Measurements from ENCODE around the gene MPZL1. TPM values are rescaled to one million over a fixed set of nuclear protein-coding genes. Genes with fewer than 3 reads are reported as not detected.
A peak's percentile ranks its signal among the peaks of the same experiment; 100 is the strongest.
"Not testable (repeated sequence)": the region's sequence is repeated elsewhere in the genome, so short reads cannot be mapped to it uniquely, and the experiment has no call there.

Gene MPZL1
- total RNA-seq, 1 experiment from 2014 or later: 76.5 TPM

DNA sequence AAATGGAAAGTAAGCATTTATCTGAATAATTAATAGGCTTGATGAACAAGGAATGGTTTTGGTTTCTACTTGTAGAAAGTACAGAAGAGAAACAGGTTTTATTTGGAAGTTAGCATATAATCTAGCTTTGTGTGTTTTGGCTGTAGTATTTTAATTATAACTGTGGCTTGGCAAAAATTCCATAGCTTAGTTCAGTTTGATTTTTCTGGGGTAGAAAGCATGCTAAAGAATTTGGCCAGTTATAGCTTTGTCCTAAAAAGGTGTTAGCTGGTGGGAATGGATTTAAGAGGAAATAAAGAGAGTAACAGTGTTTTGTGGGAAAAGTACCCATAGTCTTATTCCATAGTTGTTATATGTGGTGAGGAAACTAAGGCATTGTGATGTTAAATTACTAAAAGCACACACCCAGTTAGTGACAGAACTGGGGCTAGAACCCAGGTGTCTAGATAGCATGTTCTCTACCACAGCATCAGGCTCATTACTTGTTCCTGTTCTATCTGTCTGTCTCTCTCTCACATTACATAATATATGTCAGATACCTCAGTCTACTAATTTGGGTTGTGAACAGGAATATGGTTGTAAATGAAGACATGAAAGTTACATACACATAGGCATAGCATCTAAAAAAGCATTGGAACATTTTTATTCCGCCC is 55.0 kb downstream of the MPZL1 start:
- no peak for DNase-seq (ENCODE audit: low spot score)

DNA sequence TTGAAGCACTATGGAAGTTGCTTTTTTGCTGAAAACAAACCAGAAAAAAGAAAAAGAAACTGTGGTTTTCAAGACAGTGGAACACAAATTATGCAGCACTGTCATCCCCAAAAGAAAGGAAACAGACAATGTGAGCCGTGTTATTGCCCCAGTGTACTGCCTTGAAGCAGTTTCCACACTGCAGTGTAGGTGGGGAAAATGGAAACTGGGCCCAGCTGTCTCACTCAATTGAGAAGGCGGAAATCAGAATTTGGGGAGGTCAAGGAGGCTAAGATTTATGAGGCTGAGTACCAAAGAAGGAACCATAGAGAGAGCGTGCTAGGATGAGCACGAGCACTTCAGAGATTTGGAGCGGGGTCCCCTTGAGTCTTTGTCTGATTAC is 55.5 kb downstream of the MPZL1 start:
- no peak for DNase-seq (ENCODE audit: low spot score)

DNA sequence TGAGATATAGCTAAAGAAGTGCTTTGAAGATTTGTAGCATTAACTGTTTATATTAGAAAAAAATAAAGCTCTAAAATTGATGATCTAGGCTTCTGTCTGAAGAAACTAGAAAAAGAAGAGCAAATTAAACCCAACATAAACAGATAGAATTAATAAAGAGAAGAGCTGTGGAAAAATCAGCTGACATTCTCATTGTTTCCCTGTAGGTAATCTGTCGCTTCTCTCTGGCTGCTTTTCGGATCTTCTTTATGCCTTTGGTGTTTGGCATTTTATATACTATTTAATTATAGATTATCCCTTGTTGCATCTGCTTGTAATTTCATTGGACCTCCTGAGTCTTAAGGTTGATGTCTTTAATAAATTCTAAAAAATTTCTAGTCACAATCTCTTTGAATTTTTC is 59.8 kb downstream of the MPZL1 start:
- no peak for DNase-seq (ENCODE audit: low spot score)

DNA sequence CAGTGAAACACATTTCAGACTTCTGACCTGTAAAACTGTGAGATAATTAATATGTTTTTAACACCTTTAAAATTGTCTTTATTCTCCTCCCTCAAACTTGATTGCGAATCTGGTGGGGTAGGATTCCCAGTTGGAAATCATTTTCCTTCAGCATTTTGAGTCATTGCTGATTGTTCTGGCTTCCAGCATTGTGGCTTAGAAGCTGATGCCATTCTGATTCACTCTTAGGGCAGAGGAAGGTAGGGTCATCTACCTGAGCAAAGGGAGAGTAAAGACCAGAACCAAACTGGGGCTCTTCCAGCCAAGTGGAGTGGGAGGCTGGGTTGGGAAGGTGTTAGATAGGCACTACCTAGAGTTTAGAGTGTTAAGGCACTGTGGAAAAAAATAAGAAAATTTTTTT is 61.2 kb downstream of the MPZL1 start:
- no peak for DNase-seq (ENCODE audit: low spot score)

DNA sequence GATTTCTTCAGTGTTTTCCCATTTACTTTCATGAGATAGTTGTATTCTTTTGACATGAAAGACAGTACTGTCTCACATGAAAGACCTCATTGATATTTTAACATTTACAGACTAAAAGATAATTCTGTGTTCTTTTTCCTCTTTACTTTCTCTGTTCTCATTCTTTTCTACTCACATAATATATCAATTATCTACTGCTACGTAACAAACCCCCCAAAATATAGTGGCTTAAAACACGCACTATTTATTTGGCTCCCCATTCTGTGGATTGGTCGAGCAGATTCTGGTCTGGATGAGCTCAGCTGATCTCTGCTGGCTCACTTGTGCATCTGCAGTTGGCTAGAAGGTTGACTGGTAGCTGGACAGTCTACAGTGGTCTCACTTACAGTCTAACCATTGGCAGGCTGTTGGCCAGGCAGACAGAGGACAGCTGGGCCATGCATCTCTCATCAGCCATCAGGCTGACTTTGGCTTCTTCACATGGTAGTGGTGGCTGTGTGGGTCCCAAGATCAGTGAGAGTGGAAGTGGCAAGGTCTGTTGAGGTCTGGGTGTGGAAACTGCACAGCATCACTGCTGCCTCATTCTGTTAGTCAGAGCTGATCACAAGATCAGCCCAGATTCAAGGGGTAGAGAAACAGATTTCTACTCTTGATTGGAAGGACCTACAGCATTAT is 63.2 kb downstream of the MPZL1 start:
- DNase-seq (ENCODE audit: low spot score): no peak

DNA sequence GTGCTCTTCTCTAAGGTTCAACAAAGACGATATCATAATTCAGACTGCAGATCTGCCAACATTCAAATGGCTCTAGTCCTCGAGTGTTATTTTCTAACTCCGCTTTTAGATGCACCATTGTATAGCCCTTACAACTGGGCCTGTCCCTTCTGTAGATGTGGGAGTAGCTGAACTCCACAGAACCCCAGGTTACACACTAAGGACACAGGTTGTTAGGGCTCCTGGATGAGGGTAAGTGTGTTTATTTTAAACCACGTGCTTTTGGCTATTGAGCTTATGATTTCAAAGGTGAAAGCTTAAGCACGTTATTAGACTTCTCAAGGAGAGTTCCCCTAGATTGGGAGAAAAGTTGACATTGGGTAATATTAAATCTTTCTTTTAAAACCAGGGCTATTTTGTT is 64.7 kb downstream of the MPZL1 start:
- no peak for DNase-seq (ENCODE audit: low spot score)

DNA sequence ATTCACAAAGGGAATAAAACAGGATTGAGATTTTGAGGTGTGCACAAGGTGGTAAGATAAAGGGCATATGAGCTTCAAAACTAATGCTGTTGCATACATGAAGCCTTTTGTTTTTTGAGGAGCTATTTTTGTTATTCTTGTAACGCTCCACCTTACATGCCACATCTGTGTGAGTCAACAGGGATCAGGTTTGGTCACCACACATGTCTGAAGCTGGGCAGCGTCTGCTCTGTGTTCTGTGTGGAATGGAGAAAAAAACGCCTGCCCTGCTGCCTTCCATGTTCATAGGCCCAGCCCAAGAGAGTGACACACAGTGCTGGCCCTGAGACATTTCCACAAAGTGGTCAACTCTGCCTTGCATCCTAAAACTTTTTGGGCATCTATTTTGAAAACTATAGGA is 67.7 kb downstream of the MPZL1 start:
- no peak for DNase-seq (ENCODE audit: low spot score)

DNA sequence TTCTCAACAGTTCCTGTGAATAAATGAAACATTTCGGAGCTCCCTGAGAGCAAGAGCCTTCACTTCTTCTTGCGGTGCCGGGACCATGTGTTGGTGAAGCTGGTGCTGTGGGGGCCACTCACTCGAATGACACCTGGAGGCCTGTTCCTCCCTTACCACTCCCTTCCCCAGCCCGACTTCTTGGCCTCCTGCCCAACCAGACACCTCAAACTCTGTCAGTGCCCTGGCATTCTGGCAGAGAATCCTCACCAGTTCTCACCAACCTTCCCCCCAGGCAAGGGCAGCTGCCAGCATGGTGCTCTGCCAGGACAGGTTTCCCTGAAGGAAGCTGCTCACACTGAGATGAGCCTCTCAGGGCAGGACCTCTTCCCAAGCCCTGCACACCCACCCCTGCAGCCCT is 68.3 kb downstream of the MPZL1 start:
- no peak for DNase-seq (ENCODE audit: low spot score)

DNA sequence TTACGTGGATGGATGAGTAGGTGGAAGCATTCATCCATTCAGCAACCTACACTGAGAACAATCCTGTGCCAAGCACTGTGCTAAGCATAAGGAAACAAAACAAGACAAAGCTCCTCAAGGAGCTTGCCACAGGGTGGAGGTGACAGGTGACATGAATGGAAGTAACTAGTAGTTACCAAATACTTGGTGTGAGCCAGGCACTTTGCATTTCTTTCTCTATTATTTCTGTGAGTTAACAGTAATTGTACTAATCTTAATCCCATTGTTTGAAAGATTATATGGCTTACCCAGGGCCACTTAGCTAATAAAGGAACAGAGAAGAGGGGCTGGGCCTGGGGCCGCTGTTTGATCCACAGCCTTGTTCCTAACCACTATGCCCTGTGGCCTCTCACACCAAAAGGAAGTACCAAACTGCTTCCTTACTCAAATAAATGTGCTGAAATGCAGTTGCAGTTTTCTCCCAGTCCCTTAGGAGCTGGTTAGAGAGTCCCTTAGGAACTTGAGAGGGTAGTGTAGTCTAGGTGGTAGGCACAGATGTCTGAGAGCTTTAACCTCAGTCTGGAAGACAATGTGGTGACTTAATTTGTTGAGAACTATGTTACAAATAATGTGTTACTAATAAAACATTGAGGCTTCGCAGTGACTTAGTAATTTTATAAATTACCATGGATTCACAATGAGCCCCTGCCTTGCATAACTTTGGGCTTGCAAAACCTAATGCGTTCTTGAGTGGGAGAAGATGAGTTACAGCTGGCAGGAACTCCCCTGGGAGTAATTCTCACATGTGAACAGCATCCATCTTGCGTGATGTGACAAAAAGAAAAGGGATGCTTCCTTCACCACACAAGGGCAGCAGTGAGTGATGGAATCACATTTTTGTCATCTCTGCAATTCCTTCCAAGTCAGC is 69.8 kb downstream of the MPZL1 start:
- no peak for DNase-seq (ENCODE audit: low spot score)

DNA sequence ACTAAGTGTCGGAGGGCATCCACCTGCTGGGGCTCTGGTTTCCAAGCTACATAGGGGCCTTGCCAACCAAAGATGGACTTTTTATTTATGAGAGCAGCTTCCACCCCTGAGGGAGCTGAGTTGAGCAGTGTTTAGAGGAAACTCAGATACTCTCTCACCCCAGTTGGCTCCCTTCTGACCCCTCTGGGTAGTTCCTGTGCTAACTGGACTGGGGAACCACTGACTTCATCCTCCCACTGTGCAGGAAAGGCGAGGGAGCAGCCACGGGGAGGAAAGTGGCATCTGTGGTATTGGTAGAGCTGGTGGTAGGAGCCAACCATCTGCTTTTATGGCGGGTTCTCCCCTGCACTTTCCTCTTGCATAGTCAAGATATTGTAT is 70.4 kb downstream of the MPZL1 start:
- no peak for DNase-seq (ENCODE audit: low spot score)

DNA sequence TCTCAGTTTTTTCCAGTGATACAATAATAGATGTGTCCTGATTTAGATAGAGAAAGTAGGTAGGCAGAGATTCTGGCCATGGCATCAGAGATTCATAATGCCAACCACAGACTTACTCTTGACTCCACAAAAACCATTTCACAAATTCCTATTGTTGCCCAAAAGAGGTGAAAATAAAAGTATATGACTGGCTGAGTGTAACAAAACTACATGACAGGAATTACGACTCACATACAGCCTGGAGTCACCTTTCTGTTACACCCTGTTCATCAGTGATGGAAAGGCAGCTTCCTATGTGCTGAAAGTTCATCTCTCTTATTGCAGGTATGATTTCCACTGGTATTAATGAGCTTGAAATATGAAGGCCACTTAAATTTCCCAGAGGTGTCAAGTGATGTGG is 72.3 kb downstream of the MPZL1 start:
- no peak for DNase-seq (ENCODE audit: low spot score)

DNA sequence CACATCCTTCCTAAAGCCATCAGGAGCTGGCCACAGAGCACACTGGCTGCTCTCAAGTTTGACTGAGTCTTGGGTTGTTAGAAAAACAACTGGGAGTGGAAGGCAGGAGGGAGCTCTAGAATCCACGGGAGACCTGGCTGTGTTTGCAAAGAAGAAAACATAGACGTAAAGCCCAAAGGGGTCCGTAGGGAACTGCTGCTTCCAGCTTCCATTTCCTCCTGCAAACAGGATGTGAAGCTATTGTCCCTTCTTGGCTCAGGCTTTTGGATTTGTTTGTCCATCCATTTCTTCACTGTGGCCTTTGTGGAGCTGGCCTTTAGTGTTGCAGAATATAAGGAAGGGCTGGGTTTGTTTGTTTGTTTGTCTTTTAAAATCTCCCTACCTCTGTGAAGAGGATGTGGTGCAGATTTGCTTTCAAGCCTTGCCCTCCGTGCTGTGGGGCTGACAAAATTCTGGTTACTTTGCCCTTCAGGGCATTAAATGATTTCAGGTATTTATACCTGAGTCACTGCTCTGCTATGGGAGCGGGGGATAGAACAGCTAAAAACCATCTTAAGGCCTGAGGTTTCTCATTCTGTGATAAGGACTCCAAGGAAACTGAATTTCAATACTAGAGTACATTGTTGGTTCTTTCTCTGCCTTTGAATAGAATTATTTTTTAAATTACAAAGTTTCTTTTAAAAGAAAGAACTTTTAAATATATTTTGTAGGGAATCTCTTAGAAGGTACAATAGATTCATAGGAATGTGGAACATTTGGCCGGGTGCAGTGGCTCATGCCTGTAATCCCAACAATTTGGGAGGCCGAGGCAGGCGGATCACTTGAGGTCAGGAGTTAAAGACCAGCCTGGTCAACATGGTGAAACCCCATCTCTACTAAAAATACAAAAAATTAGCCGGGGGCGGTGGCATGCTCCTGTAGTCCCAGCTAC is 74.3 kb downstream of the MPZL1 start:
- DNase-seq (ENCODE audit: low spot score): no peak

DNA sequence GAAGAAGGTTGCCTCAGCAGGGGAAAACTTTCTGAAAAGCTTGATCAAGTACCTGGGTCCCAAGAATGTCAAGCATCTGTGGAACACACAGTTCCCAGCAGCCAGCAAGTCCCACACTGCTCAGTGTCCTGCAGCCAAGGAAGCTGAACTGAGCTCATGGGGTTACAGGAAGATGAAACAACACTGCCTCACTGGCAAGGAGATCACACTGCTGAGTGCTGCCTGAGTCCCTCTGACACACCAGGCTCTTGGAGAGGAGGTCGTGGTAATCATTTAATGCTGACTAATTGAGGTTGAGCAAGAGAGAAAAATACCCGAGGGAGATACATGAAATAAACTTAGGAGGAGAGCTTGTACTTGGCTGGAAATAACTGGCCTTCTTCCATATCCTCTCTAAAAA is 75.2 kb downstream of the MPZL1 start:
- peak; percentile 95 for DNase-seq (ENCODE audit: low spot score)

DNA sequence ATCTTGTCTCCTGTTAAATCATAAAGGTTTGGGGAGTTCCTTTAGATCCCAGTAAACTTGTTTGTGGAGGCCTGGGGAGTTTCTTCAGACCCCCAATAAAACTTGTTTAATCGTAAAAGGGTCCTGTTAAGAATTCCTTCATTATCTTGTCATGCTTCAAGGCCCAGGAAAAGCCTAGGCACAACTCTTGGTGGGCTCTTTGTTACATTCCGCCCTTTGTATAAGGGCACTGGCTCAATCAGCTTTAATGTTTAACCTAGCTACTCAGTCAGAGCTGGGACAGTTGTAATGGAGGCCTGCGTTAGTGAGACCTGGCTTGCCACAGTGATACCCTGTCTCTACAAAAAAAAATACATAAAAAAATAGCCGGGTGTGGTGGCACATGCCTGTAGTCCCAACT is 77.2 kb downstream of the MPZL1 start:
- DNase-seq (ENCODE audit: low spot score): no peak

DNA sequence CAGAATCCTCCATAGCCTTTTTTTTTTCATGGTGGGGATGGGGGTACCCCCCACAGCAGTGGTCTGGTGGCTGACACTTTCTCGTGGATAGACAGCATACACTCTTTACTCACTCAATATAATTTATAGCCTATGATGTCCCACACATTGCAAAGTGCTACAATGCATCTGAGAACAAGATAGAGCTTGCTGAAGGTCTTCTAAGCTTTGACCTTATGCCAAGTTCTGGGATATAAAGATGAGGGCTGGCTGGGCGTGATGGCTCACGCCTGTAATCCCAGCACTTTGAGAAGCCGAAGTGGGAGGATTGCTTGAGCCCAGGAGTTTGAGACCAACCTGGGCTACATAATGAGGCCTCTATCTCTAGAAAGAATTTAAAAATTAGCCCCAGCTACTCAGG is 78.0 kb downstream of the MPZL1 start:
- DNase-seq (ENCODE audit: low spot score): no peak

DNA sequence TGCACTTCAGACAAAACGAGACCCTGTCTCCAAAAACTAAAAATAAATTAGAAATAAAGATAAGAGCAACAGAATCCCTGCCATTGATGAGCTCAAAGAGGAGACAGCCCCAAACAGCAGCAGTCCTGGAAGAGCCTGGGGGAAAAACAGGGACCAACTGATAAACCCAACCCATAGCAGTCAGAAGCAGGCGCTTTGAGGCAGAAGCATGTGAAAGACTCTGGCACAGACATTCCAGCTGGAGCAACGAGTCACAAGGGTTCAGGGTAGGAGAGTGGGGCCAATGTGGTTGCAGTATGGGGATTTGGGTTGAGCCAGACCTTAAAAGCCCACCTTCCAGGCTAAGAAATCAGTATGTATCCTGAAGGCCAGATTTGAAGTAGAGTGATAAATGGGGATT is 78.5 kb downstream of the MPZL1 start:
- DNase-seq (ENCODE audit: low spot score): no peak

DNA sequence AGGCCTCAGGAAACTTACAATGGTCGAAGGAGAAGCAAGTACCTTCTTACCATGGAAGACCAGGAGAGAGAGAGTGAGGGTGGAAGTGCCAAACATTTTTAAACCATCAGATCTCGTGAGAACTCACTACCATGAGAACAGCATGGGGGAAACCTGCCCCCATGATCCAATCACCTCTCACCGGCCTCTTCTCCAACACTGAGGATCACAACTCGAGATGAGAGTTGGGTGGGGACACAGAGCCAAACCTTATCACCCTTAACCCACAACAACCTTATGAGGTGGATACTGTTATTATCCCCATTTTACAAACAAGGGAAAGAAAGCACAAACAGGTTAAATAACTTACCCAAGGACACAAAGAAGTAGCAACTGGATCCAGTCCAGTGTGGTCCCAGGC is 80.5 kb downstream of the MPZL1 start:
- no peak for DNase-seq (ENCODE audit: low spot score)

DNA sequence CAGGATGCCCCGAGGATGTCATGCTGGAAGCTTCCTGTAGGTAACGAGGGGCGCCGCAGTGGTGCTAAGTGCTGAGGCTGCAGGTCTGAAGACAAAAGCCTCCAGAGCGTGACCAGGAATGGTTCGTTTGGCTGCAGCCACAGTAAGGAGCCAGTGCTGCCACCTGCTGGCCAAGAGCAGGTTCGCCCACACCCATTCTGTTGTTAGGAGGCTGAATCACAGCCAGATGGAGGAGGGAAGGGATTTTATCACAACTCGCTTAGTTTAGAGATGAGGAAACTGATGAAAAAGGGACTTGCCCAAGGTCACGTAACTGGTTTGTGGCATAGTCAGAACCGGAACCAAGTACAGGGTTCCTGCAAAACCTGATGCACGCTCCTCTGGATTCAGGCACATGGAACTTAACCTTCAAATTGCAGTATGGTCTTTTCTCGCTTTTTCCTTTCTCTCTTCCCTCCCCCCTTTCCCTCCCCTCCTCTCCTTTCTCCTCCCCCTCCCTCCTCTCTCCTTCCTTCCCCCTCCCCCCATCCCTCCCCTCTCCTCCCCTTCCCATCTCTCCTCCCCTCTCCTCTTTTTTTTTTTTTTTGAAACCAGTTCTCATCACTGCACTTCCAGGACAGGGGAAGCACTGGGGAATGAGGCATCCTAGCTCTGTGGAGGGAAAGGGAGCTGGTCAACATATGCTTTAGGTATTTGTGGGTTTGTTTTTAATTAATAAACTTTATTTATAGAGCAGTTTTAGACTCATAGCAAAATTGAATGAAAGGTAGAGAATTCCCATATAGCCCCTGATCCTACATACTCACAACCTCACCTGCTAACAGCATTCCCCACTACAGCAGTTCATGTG is 81.8 kb downstream of the MPZL1 start:
- peak; percentile 94 for DNase-seq (ENCODE audit: low spot score)

DNA sequence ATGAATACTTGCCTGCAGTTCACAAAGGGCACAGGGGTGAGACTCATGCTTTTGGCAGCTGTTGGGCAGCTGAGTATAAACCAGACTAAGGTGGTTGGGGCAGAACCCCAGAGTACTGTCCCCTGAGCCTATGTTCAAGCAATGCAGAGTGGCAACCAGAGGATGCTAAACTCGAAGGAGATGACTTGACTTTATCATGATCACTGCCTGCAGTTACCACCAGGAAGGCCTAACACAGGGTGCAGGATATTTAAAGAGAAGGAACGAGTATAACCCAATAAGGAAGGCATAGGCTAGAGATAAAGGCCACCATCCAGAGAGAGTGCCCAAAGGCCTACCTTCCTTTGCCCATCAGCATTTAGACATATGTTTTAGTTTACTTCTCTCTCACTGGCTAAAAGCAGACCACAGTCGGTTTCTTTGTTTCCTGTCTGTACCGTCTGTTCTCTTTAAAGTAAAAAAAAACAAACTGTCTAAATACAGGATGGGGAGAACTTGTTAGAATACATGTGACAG is 83.3 kb downstream of the MPZL1 start:
- no peak for DNase-seq (ENCODE audit: low spot score)

DNA sequence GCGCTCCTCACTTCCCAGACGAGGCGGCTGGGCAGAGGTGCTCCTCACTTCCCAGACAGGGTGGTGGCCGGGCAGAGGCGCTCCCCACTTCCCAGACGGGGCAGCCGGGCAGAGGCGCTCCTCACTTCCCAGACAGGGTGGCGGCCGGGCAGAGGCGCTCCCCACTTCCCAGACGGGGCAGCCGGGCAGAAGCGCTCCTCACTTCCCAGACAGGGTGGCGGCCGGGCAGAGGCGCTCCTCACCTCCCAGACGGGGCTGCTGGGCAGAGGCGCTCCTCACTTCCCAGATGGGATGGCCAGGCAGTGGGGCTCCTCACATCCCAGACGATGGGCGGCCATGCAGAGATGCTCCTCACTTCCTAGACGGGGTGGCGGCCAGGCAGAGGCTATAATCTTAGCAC is 84.5 kb downstream of the MPZL1 start:
- DNase-seq (ENCODE audit: low spot score): not testable (repeated sequence)

DNA sequence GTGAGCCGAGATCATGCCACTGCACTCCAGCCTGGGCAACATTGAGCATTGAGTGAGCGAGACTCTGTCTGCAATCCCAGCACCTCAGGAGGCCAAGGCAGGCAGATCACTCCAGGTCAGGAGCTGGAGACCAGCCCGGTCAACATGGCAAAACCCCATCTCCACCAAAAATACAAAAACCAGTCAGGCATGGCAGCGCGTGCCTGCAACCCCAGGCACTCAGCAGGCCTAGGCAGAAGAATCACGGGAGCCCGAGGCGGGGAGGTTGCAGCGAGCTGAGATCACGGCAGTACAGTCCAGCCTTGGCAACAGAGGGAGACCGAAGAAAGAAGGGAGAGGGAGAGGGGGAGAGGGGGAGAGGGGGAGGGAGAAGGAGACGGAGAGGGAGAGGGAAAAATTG is 84.9 kb downstream of the MPZL1 start:
- not testable (repeated sequence) for DNase-seq (ENCODE audit: low spot score)

Data from H4 (cell line).